ENCODE measurements around the gene TRDN.
"Not testable (repeated sequence)": the region's sequence is repeated elsewhere in the genome, so short reads cannot be mapped to it uniquely, and the experiment has no call there.

The TRDN gene

GRCh38 chr6:123383718-123384117, 253.0 kb downstream of the TRDN start:
- DNase-seq = no peak

GRCh38 chr6:123380257-123380656, 256.5 kb downstream of the TRDN start:
- no peak for DNase-seq

- DNase-seq = no peak
Observed at GRCh38 chr6:123372737-123373136, 264.0 kb downstream of the TRDN start.

- no peak for DNase-seq
Observed at GRCh38 chr6:123363912-123364311, 272.8 kb downstream of the TRDN start.

GRCh38 chr6:123360359-123360758, 276.4 kb downstream of the TRDN start:
- DNase-seq = no peak

GRCh38 chr6:123352705-123353104, 284.0 kb downstream of the TRDN start:
- no peak for DNase-seq

- DNase-seq = no peak
Observed at GRCh38 chr6:123352279-123352678, 284.5 kb downstream of the TRDN start.

- no peak for DNase-seq
Observed at GRCh38 chr6:123343836-123344235, 292.9 kb downstream of the TRDN start.

- no peak for DNase-seq
Observed at GRCh38 chr6:123338394-123338793, 298.4 kb downstream of the TRDN start.

- no peak for DNase-seq
Observed at GRCh38 chr6:123333000-123333756, 303.6 kb downstream of the TRDN start.

- DNase-seq = no peak
Observed at GRCh38 chr6:123332070-123332469, 304.7 kb downstream of the TRDN start.

GRCh38 chr6:123329337-123329736, 307.4 kb downstream of the TRDN start:
- DNase-seq = no peak

- DNase-seq = no peak
Observed at GRCh38 chr6:123323452-123324329, 313.1 kb downstream of the TRDN start.

GRCh38 chr6:123321020-123321419, 315.7 kb downstream of the TRDN start:
- no peak for DNase-seq

GRCh38 chr6:123316733-123317323, 319.9 kb downstream of the TRDN start:
- DNase-seq = no peak

GRCh38 chr6:123314459-123314858, 322.3 kb downstream of the TRDN start:
- DNase-seq = not testable (repeated sequence)

GRCh38 chr6:123309130-123309529, 327.6 kb downstream of the TRDN start:
- DNase-seq = no peak

GRCh38 chr6:123306334-123306733, 330.4 kb downstream of the TRDN start:
- no peak for DNase-seq

- DNase-seq = no peak
Observed at GRCh38 chr6:123295672-123296071, 341.1 kb downstream of the TRDN start.

- no peak for DNase-seq
Observed at GRCh38 chr6:123295181-123295580, 341.6 kb downstream of the TRDN start.

- no peak for DNase-seq
Observed at GRCh38 chr6:123288649-123289048, 348.1 kb downstream of the TRDN start.

- no peak for DNase-seq
Observed at GRCh38 chr6:123276546-123276980, 360.2 kb downstream of the TRDN start.

- DNase-seq = no peak
Observed at GRCh38 chr6:123263981-123264380, 372.8 kb downstream of the TRDN start.

GRCh38 chr6:123240626-123241025, 396.1 kb downstream of the TRDN start:
- no peak for DNase-seq

All from activated gamma-delta T cell treated with Interleukin-2 at 50 U/mL for 16 hours (primary cell).